ENCODE results near the gene ATRIP. TPM values are rescaled to one million over a fixed set of nuclear protein-coding genes. Genes with fewer than 3 reads are reported as not detected.

ATRIP gene
- total RNA-seq, 1 experiment from 2014 or later = 8.5 TPM

DNA sequence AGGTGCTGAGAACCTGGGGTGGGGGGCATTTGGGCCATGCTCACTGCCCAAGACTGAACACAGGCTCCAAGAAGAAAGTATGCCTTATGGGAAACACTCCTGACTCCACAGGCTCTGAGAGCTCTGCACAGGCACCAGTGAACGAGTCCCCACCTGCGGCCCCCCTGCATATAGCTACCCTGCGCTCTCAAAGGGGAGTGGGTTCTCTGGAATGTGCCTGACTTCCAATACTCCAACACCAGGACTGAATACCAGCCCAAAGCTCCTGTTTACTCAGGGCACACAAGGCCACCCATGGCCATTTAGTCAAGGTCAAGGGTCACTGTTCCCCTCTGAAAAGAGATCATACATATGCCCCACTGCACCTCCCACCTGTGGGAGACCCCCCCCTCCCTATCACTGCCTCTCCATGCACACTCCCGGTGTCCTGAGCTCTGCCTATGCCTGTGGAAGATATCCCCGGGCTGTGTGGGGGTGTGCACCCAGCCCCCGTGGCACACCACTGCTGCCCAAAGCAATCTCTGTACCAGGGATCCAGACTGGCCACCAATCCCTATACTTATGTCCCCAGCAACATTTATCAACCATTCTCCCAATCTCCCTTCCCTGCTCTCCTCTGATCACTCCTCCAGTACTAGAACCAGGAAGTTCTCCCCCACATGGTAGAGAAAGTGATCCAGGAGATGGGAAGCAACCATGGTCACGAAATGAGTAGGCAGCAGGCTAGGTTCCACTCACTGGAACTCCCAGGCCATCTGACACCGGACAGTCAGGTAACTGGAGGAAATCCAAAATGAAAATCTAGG is 15.1 kb upstream of the ATRIP start:
- Histone ChIP-seq H2AFZ (no peak overlapping the region), H3K4me3 (no peak overlapping the region), H3K4me2 (peak overlapping the region; percentile 78; the same call in 1 of the 2 replicates), H3K27ac (no peak overlapping the region), H3F3A (ENCODE audit: insufficient read depth, low read depth) (peaks cover 29% of the 10 kb centered on the region), H3K9me2 (ENCODE audit: insufficient read depth) (no peaks in the 10 kb centered on the region), H4K20me1 (ENCODE audit: insufficient read depth) (no peaks in the 10 kb centered on the region), H3K9me3 (ENCODE audit: insufficient read depth, low read depth) (no peaks in the 10 kb centered on the region), H3K27me3 (ENCODE audit: insufficient read depth, low read depth) (no peaks in the 10 kb centered on the region), H3K4me1 (replicated peaks; ENCODE audit: insufficient read depth) (peaks cover 54% of the 10 kb centered on the region), H3K36me3 (ENCODE audit: low read depth) (no peaks in the 10 kb centered on the region), H3K79me2 (ENCODE audit: low read depth) (peaks cover 45% of the 10 kb centered on the region)
- CTCF ChIA-PET = interaction anchor here (0.6 kb wide), 2 partner anchors 8 to 125 kb away, joined by 3 to 4 read pairs; partner anchors contain the start of genes CCDC51 and TMA7
- TF ChIP-seq, protein P1, sequence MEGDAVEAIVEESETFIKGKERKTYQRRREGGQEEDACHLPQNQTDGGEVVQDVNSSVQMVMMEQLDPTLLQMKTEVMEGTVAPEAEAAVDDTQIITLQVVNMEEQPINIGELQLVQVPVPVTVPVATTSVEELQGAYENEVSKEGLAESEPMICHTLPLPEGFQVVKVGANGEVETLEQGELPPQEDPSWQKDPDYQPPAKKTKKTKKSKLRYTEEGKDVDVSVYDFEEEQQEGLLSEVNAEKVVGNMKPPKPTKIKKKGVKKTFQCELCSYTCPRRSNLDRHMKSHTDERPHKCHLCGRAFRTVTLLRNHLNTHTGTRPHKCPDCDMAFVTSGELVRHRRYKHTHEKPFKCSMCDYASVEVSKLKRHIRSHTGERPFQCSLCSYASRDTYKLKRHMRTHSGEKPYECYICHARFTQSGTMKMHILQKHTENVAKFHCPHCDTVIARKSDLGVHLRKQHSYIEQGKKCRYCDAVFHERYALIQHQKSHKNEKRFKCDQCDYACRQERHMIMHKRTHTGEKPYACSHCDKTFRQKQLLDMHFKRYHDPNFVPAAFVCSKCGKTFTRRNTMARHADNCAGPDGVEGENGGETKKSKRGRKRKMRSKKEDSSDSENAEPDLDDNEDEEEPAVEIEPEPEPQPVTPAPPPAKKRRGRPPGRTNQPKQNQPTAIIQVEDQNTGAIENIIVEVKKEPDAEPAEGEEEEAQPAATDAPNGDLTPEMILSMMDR (conservative IDR thresholded peaks at IDR 0.05) = no peak
- no peak for TF ChIP-seq EZH2 (IDR thresholded peaks at IDR 0.05; ENCODE audit: low read depth)
- BruUV-seq (replicated peaks) = no TSS peak
- DNase-seq = no peak
- POLR2A ChIA-PET (ENCODE audit: unreplicated experiment) = interaction anchor here (0.7 kb wide), 1 partner anchor 408 kb away, joined by 3 read pairs; no protein-coding TSS in a partner anchor
- intact Hi-C loops (cut with micrococcal nuclease; ENCODE audit: unreplicated experiment) = loop anchor here (10.0 kb wide), 1 partner anchor 127 kb away; the partner anchor contains the start of gene NME6

DNA sequence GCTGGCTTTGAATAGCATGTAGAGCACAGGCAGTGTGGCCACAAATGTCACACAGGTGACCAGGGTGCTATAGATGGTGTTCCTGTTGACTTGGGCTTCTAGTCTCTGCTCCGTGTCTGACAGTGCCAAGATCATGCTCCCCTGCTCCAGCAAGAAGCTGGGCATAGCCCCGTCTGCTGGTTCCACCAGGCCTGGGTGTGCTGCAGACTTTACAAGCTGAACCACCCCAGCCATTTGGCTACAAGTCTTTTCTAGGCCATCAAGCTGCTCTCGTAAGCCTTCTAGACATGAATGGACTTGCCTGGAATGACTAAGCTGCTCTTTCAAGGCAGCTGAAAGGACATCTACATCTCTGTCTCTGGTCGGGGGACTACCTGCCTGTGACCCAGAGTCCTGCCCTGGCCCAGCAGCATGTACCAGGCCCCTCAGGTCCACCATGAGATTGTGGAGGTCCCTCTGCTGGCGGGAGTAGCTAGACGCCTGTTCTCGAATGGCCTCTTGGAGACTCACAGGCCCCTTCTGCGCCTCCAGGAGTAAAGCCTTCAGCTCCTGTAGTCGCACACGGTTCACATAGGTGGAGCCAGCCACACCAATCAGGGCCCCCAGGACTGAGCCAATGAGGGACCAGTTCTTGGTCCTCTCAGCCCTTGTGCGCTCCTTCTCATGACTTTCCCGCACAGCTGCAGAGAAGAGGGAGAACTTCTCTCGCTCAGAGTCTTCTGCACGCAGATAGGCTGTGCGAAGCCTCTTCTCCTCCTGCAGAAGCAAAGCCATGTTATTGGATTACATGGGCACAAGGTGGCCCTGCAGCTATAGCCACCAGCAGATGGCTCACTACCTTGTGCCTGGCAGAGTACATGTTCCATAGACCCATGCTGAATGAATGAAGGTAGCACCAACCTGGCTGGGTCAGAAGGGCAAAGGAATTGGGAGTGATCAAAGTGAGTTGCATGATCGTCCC is 13.8 kb upstream of the ATRIP start:
- H3K9me3 ChIP-seq (ENCODE audit: insufficient read depth, low read depth) = no peaks in the 10 kb centered on the region
- no peaks in the 10 kb centered on the region for H3K9me2 ChIP-seq (ENCODE audit: insufficient read depth)
- intact Hi-C loops (cut with micrococcal nuclease; ENCODE audit: unreplicated experiment) = loop anchor here (10.0 kb wide), 1 partner anchor 128 kb away; the partner anchor contains the start of gene NME6
- H3K79me2 ChIP-seq (ENCODE audit: low read depth) = peaks cover 32% of the 10 kb centered on the region
- CTCF ChIA-PET = interaction anchor here (2.8 kb wide), 1 partner anchor 32 kb away, joined by 19 read pairs; no protein-coding TSS in a partner anchor
- H3K4me3 ChIP-seq = peak overlapping the region; percentile 43; the same call in 1 of the 2 replicates
- H3K36me3 ChIP-seq (ENCODE audit: low read depth) = no peaks in the 10 kb centered on the region
- no peaks in the 10 kb centered on the region for H4K20me1 ChIP-seq (ENCODE audit: insufficient read depth)
- TF ChIP-seq, protein P1 (conservative IDR thresholded peaks at IDR 0.05) = no peak
- TF ChIP-seq EZH2 (IDR thresholded peaks at IDR 0.05; ENCODE audit: low read depth) = no peak
- peak overlapping the region; percentile 65 for H3K4me2 ChIP-seq
- POLR2A ChIA-PET (ENCODE audit: unreplicated experiment) = interaction anchor here (0.5 to 0.7 kb wide), 3 partner anchors 12 to 688 kb away, joined by 3 to 5 read pairs (median 4); partner anchors contain the start of gene USP19
- no peaks in the 10 kb centered on the region for H3K27me3 ChIP-seq (ENCODE audit: insufficient read depth, low read depth)
- DNase-seq = no peak
- H3K4me1 ChIP-seq (replicated peaks; ENCODE audit: insufficient read depth) = peaks cover 54% of the 10 kb centered on the region
- peak overlapping the region; percentile 86 for H3K27ac ChIP-seq
- H3F3A ChIP-seq (ENCODE audit: insufficient read depth, low read depth) = peaks cover 29% of the 10 kb centered on the region
- H2AFZ ChIP-seq = no peak overlapping the region
- BruUV-seq (replicated peaks) = no TSS peak
